Activated effector memory CD4-positive, alpha-beta T cell treated with Interleukin-2 at 50 U/mL for 16 hours (primary cell): ENCODE measurements around the gene KLHL26.

Experiments used
- DNase-seq: peaks from one replicate; pipeline ENCODE4 v3.0.0-alpha.2; 2020

The KLHL26 gene

GRCh38 chr19:18603255-18603957, 33.4 kb upstream of the KLHL26 start:
- no peak for DNase-seq

DNA sequence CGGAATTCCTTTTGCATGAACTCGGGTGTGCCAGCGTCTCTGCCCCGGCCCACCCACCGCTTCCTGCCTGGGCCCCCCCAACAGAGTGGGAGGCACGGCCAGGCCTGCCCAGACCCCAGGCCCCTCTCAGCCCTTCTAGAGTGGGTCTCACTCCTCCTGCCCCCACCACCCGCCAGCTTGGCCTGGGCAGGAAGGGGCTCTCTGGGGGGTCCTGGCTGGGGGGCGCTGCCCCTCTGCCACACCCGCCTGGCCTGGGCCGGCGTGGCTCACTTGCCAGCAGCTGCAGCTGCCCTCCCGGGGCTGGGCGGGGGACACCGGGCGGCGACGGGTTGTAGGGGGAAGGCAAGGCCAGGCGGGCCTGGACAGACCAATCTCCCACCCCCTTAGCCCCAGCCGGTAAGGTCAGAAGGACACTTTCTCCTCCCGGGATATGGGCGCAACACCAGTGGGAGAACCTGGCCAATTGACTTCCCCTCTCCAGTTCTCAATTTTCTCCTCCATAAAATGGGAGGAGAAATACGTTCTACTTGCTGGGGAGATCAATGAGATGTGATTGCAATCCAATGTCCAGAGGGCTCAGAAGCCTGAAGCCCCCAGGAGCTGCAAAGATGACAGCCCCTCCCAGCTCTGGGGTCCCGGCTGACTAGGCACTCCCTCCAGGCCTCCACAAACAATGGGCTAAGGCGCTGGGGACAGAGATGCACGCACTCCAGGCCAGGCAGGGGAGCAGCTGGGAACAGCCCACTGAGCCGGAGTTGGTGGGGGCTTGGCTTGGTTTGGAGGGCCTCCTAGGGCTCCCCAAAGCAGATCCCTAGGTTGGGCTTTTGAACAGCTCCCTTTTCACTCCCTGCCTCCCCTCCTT, 32.6 kb upstream of the KLHL26 start:
- DNase-seq: no peak

- no peak for DNase-seq
Measured at GRCh38 chr19:18604820-18605159, 32.0 kb upstream of the KLHL26 start.

DNA sequence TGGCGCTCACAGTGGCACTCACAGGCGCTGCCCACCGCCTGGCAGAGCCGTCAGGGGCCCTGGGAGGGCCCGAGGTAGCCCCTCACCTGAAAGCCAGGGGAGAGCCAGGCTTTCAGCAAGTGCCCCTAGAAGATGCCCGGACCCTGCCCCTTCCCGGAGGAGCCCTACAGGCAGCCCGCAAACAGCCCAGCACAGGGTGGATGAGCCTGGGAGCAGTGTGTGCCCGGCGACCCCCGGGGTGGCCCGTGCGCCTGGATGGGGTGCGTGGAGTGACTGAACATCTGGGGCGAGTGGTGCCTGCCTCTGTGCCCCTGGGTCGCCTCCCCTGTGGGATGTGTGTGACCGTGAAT, 31.7 kb upstream of the KLHL26 start:
- DNase-seq: no peak

GRCh38 chr19:18605546-18606280, 31.1 kb upstream of the KLHL26 start:
- DNase-seq: no peak

GRCh38 chr19:18606281-18607225, 30.3 kb upstream of the KLHL26 start, which contains the start of gene CRLF1:
CRLF1 (minus strand) TSS chr19:18606799; CDS start chr19:18606656, 143 bp downstream.
- DNase-seq: no peak

DNA sequence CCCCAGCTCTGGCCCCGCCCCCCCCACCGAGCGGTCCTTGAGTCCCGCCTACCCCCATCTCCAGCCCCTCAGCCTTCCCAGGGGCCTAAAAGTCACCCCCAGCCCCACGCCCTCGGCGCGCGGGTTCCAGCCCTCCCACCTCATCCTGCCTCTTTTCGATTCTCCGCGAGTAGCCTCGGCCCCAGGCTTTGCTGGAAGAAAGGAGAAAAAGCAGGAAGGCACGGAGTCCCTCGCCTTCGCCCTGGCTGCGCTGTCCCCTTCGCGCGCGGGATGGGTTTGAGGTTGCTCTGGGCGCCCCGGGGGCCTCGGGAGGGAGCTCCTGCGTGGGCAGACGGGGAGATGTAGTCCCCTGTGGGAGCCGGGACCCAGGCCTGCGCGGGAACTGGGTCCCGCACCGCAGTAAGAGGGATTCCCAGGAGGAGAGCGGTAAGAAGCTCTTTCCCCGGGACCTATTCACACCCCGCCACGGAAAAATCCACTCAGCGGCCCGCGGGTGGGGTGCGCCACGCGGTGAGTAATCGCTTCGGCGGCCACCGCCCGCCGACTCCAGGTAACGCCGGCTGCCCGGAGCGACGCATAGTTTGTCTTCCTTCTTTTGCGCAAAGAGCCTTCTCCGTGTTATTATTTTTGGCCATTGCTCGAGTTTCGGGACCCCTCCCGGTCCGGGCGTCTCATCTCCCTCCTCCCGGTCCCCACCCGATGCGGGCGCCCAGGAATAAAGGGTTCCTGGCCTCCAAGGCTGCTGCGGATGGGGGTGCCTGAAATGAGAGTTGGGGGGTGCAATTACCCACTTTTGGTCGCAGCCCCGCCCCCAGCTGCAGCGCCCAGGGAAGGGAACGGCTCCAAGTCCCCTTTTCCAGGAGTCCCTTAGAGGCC, 29.4 kb upstream of the KLHL26 start:
- DNase-seq: no peak

DNA sequence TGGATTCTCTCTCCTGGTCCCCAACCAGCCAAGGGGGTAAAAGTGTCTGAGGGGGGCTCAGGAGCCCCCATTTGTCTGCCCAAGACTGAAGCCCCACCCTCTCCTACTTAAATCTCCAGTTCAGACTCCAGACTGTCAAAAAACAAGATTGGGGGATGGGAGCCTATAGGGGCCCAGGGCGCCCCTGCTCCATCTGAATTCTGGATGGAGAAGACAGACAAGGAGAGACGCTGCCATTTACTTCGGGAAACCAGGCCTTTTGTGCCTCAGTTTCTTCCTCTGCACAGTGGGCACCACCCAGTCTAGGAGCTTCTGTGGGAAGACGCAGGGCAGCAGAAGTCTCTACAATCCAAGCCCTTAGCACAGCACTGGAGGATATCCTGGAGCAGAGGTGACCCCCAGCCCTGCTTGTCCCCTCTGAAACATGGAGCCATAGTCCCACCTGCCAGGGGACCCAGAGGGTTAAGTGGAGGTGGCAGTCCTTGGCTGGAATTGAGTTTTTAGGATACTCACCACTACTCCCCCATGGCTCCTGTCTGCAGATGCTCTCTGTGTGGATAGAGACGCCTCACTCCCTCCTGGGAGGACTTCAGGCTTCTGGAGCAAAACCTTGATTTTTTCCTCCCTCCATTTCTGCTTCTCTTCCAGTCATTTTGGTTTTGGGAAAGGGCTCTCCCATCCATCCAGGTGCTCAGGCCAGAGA, 28.6 kb upstream of the KLHL26 start:
- DNase-seq: no peak

GRCh38 chr19:18608805-18609716, 27.8 kb upstream of the KLHL26 start:
- no peak for DNase-seq

DNA sequence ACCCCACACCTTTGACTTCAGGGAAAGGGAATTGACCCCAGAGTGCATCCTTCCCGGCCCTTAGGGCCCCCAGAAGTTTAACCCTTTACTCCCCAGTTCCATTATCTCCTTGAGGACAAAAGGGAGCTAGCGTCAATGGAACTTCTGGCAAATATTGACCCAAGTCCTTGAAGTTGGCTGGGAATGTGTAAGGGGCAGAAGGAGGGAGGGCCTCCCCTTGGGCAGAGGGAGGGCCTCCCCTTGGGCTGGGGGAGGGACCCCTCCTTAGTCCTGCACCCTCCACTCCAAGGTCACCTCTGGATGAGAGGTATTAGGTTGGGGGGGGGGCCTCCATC, 27.1 kb upstream of the KLHL26 start:
- DNase-seq: no peak

DNA sequence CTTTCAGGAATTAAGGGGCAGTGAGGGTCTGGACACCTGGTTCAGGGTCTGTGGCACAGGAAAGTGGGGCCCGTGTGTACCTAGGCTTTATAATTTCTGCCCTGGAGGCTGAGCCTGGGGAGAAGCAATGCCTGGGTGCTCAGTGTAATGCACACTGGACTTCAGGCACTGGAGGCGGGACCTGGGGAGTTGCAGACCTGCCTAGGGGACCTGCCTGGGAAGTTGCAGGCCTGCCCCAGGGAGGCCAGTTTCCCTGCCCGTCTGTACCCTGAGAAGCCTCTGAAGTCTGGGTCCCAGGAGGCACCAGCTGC, 26.6 kb upstream of the KLHL26 start:
- no peak for DNase-seq

DNA sequence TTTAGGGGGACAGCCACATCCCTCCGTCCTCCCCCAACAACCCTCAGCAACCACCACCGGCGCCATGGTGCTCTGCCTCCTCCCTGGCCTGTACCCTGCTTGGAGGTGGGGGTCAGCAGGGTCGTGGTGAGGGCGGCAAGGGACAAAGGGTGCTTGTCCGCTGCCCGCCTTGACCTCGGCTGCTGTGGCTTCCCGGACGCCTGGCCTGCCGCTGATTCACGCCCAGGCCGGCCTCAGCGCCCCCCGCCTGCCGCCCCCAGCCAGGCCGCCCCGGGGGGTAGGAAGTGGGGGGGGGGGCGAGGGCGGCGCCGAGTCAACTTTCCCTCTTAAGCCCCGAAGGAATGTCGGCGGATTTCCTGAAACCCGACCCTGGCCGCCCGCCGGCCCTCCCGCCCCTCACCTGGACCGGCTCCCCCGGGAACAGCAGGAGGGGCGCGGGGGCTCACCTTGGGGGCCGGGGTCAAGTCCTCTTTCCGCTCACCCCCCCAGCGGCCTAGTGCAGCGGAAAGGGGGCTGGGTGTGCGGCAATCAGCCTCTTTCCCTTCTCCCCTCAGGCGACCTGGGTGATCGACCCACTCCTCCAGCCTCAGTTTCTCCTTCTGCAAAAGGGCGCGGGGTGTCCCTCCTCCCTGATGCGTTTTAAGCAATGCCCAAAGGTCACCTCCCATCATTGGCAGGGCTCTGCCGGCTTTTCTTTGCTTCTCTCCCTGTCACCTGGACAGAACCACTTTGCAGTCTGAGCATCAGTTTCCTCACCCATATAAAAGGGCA, 26.1 kb upstream of the KLHL26 start:
- no peak for DNase-seq

DNA sequence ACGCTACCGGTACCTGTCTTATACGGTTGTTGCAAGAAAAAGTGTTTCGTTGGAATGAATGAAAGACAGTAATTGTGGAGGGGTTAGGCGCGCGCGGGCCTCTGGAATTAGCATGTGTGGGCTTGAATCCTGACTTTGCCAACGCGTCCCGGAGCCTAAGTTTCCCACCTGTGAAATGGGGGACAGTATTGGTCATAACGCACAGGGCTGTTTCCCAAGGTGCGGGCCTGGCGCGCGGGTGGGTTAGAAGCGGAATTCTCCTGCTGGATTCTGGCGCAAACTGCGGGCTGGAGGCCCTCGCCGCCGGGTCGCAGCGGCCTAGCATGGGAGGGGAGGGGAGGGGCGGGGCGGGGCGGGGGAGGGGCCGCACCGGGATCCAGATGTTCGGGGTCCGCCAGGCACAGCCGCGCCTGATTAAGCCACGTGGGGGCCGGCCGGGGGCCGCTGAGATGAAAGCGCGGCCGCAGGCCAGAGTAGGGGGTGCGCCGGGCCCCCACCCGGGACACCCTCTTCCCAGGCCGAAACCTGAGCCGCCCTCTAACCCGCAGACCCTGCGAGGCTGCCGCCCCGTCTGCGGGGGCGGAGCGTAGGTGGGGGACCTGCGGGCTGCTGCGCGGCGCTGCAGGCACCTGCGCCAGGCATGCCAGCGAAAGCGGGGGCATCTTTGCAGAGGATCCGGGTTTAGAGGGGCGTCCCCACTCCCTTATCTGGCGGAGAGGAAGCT, 25.3 kb upstream of the KLHL26 start:
- DNase-seq: no peak

DNA sequence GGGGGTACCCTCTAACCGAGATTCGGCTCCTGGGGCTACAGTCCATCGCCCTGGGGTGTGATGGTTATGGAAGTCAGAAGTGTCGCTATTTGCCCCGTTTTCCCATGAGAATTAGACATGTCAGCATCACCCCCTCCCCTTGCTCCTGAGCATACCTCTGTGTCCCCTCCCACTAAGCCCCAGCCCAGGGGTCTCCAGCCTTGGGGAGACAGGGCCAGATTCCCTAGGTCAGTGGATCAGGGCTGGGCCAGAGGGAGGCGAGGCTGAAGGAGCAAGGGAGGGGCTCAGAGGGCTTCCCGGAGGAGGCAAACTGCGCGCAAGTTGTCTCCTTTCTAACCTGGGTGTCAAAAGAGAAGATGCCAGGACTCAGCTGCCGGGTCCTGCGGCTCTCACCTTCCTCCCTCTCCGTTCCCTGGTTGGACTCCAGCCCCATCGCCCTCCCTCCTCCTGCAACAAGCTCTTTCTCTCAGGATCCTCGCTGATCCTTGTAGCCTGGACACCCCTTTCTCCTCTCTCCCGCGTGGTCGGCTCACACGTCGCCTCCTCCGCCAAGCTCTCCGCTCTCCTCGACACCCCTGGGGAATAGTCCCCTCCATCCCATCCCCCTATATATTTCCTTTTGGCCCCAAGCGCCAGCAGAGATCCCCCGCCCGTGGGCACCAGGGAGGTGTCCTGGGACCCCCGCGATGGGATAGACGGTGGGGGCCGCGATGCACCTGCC, 24.6 kb upstream of the KLHL26 start:
- no peak for DNase-seq

- DNase-seq: peak; percentile 34
Measured at GRCh38 chr19:18612772-18613588, 23.8 kb upstream of the KLHL26 start, which contains the start of gene TMEM59L. TMEM59L (plus strand) TSS chr19:18612870; CDS start chr19:18612959, 89 bp downstream.

DNA sequence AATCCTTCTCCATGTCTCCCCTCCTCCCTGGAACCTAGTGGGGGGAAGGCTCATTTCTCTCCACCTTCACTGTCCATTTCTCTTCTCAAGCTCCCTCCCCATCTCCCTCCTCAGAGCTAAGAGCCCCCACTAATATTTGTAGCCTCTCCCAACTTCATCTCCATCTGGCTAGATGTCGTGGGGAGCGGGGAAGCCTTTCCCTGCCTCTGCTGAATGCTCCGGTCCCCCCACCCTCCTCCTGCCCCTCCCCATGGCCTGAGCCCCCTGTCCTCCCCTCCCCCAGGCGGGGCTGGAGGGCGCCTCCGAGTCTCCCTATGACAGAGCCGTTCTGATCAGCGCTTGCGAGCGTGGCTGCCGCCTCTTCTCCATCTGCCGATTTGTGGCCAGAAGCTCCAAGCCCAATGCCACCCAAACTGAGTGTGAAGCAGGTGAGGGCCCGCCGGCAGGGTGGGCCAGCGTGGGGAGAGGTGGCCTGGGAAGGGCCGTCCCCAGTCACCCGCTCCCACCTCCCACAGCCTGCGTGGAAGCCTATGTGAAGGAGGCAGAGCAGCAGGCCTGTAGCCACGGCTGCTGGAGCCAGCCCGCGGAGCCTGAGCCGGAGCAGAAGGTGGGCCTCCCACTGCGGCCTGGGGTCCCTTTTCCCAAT, 23.1 kb upstream of the KLHL26 start:
- no peak for DNase-seq
